GM18861 (cell line): Measurements from ENCODE around the gene FRY.

ENCODE experiments used
- ATAC-seq: cut with Tn5 transposase; IDR thresholded peaks from one replicate; pipeline ENCODE4 v1.9.1; 2021; ENCODE audit not compliant: unreplicated experiment

The FRY gene

DNA sequence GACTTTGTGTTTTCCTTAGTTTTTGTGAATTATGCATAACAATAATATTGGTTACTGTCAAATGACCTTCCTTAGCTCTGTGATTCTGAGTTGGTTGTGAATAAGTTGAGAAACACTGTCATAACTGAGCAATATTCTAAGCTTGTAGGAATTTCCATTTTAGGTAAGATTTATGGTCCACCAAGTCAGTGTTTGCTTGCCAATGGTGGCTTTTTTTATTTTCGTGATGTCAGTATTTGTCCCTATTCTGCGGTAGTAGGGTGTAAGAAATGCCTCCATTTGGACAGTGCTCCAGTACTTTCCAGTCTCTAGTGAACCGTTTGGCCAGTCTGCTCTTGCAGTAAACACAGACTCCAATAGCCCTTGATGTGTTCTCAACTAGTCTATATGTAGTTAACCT, 94.7 kb downstream of the FRY start:
- no peak for ATAC-seq

DNA sequence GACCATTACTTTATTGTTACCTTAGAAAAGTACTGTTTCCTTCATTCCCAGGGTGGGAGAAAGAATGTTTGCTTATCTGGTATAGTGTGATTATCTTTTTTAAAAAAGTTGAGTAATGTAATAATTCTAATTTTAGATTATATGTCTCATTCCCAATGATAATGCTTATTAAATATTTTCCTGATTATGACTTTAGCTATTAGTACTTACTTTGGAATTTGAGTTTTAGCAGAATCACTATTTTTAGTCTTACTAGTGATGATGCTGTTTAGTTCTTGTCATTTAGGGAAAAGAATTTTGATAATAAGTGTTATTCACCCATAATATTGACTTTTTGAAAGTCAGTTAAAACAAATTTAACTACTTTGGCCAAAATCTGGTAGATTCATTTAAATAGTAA, 95.2 kb downstream of the FRY start:
- no peak for ATAC-seq

DNA sequence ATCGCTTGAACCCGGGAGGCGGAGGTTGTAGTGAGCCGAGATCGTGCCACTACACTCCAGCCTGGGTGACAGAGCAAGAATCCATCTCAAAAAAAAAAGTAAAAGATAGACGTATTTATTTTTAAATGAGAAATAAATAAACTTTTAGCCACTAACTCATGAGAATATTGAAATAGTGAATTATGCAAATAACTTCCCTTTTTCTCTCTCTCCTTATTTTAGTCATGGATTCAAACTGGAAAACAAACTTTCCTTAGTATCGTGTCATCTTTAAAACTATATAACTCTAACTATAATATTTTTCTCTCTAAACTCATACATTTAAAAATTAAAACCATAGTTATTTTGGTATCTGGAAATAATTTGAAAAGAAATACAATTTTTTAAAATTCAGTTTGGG, 96.1 kb downstream of the FRY start:
- ATAC-seq = no peak

DNA sequence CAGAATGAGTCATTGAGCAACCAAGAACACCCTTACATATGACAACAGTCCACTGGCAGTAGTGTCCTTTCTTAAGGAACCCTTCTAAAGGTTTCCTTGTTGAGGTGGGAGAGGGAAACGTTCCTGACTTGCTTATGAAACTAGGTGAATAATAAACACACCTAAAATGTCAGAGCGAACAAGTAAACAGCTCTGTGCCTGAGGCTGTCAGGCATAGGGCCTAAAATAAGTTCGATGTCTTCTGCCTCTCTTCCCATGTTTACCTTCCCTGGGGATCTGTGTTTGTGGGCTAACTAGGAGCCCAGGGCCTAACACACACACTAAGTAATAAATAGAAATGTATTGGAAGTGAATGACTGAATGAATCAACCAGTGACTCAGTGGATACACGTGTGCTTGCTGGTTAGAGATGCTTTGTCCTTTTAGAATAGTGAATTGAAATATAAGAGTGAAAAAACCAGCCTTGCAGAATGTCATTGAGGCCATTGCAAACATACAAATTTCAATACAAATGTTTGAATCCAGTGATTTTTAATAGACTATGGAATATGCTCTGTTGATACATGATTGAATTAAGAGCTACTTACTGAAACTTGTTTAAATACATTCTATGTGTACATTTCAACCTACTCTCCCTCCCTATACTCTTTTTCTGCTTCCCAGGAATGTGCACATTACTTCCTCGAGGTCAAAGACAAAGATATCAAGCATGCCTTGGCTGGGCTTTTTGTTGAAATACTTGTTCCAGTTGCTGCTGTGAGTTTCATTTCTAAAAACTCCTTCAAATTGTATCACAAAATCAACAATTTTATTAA, 102.9 kb downstream of the FRY start:
- ATAC-seq = no peak

DNA sequence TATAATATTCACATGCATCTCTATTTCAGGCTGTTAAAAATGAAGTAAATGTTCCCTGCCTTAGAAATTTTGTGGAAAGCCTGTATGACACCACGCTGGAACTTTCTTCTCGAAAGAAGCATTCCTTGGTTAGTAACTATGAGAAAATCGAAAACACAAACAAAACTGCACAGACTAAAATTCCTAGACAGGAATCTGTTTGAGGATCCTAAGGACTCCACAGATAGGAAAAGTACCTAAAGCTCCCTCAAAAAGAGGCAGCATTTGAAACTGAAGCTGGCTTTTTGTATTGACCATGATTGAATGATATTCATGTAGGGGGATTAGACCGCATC, 103.4 kb downstream of the FRY start:
- no peak for ATAC-seq

DNA sequence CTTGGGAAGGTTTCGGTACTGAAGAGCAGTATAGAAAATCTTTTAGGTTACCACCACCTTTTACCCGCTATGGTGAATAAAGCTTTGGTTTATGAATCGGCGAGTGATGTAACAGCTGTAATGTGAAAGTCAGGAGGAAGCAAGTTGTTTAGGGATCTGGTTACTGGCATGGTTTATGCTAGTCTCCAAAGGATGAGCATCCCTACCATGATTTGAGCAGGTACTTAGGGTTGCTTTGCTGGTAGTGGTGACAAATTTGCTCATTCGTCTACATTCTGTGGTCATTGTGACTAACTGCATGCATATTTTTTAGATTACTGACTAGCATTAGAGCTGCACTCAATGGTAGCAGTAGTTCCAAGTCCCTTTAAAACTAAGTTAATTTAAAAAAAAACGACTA, 104.1 kb downstream of the FRY start:
- ATAC-seq = no peak

DNA sequence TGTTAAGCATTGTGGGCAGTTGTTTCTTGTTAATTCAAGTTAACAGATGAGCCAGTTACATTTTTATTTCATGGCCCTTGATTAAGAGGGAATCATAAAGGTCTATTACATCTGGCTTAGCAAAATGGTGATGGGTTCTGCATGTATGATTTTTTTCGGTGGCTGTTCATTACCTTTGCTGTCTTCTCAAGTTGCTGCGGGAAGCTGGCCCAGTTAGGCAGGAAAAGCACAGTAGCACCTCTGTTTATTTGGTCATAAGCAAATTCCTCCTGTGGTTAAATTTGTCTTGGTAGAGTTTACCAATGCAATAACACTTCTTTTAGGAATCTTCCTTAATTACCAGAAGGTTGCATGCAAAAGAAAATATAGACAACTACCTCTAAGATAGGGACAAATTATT, 104.5 kb downstream of the FRY start:
- no peak for ATAC-seq

DNA sequence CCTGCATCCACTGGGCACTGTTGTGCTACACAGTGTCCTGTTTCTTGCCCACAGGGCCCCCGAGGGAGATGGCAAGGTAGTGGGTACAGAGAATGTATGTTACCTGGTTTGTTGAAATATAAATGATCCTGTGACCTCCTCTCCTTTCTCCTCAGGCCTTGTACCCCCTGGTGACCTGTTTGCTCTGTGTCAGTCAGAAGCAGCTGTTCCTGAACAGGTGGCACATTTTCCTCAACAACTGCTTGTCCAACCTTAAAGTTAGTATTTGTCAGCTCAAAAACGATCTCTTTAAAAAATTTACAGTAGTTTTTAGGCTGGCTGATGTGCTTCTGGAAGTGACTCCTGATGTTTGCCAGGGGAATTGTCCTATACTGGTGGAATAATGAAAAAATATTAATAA, 105.1 kb downstream of the FRY start:
- ATAC-seq = no peak

DNA sequence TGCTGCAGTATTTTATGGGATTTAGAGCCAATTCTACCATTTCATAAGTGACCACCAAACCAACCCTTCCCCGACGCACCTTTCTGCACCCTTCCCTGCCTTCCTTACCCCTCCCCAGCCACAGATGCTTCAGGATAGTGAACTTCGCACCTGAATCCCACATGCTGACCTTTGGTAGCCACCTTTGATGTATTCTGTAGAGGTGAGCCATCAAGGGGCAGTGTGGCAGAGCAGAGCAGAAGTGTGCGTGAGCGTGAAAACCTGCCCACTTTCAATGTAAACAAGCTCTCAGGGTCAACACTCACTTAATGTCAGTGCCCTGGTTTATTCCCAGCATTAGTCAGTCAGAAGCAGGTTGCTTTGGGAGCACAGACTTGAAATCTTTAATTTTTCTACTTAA, 107.7 kb downstream of the FRY start:
- no peak for ATAC-seq

DNA sequence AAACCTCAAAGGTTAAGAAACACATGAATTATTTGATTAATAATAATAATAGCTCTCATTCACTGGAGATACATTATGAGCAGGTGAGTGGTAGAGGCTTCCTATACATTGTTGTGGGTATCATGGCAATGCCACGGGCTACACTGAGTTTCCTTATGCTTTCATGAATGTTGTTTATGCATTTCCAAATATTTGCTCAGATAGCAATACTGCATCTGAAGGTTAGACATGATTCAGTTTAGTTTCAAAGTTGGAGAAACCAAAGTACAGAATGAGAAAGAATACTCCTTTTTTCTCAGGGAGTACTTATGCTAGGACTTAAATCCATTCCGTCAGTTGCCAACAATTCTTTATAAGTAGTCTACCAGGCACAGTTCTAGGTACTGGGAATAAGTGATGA, 108.5 kb downstream of the FRY start:
- no peak for ATAC-seq

DNA sequence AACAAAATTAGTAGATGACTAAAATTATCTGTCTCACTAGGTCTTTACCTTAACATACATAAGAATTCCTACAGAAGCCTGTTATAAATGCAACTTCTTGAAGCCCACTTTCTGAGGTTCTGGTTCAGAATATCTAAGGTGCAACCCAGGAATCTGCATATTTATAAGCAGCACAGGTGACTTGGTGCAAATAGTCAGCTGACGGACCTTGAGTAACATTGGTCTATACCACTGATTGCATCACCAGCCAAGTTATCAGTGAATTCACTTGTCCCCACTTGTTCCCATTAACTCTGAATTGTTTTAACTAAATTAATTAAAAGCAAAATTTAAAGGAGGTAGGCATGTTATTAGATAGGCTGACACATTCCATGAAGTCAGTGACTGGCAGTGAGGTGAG, 109.9 kb downstream of the FRY start:
- no peak for ATAC-seq

DNA sequence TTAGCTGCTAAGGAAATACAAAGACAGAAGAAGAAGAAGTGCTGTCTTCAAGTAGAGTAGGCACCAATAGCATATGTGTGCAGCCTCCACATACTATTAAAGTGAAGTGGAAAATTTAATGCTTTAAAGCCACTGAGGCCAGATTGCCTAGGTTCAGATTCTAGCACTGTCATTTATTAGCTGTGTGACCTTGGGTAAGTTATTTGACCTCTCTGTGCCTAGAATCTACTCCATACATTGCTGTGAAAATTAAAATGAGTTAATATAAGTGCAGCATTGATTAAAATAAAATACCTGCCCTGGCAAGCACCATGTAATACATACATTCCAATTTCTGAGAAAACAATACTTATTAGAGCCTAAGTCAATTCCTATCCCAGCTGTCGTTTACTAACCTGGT, 110.5 kb downstream of the FRY start:
- no peak for ATAC-seq

DNA sequence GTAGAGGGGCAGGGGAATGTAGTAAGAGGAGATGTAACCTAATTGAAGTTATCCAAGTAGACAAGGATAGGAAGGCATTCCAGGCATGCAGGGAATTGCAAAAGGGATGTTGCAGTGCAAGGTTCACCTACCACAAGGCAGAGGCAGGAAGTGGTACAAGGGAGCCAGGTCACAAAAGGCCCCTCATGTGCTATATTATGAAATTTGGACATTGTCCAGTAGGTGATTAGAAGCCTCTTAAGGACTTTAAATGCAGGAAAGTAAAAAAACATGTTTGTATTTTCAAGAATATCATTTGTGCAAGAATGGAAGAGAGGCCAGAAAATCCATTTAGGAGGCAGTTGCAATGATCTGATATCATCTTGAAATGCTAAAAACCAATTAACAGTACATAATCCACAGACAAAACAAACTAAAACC, 111.4 kb downstream of the FRY start:
- no peak for ATAC-seq

DNA sequence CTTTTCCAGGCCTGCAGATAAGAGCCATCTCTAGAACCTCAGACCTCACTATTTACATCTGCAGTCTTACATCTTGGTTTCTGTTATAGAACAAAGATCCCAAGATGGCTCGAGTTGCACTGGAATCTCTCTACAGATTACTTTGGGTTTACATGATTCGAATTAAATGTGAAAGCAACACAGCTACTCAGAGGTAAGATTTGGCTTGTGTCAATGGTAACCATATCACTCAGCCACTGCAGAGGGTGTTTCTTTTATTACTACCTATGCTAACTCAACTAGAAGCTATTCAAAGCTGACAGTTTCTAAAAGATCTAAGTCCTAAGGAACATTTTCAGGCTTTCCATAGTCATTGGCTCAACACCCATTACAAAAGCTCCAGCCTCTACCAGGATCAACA, 115.6 kb downstream of the FRY start:
- no peak for ATAC-seq

DNA sequence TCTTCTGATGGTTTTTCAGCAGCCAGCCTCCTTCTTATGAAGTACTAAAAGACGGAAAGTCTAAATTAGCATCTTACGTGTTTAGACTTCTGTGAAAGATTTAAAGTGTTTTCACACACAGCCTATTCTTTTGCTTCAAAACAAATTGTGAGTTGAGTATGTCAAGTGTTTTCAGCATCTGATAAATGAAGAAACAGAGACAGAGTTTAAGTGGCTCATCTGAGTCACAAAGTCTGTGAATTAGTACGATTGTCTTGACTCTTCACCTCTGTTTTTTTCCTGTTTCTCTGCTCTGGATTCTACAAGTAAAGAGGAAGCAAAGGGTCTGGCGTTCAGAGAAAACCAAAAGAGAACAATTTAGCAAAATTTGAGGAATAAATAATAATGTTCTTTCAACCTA, 116.4 kb downstream of the FRY start:
- ATAC-seq = no peak

DNA sequence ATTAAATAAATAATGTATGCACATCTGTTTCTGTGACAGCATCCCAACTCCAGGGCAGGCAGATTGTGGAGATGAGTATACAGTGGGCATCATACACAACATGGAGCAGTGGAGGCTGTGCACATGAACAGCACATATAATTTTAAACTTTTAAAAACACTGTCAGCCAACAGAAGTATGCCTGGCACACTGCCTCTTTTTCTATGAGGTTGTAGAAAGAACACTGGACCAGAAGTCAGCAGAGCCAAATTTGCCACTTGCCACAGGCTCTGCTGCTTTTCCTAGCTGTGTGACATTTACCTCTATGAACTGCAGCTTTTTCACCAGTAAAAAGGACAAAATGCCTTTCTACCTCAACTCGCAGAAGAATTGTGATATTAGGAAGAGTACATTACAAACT, 118.7 kb downstream of the FRY start:
- no peak for ATAC-seq

DNA sequence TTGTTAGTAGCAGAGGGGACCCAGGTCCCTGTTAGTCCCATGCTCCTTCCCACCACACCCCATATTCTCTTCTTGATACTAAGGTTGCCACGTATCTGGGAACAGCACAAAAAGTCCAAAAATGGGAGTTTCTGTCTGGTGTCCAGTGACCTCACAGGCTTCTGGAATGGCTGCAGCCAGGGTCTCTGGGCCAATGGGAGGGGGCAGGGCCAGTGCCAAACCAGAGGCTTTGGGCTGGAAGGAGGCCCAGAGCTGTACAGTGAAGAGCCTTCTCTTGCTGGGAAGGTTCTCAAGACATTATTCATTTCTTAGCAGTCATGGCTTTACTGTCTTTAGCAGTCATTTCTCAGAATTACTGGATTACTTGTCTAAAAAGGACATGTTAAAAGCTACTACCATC, 119.2 kb downstream of the FRY start:
- ATAC-seq = no peak

DNA sequence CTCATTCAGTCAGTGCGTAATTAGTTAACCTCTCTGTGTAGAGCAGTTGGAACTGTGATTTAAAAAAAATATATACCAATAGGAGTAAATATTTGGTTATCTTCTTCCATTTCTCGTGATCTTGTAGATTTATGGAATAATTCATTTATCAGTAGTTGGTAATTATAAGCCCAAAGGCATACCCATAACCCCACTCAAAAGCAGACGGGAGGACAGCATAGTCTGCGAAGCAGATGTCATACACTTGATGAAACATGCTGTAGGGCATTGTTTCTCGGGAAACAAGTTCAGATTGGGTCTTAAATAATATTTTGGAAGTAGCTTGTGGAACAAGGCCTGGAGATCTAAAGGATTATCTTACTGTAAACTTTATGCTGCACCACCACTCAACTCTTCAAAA, 119.7 kb downstream of the FRY start:
- ATAC-seq = no peak

DNA sequence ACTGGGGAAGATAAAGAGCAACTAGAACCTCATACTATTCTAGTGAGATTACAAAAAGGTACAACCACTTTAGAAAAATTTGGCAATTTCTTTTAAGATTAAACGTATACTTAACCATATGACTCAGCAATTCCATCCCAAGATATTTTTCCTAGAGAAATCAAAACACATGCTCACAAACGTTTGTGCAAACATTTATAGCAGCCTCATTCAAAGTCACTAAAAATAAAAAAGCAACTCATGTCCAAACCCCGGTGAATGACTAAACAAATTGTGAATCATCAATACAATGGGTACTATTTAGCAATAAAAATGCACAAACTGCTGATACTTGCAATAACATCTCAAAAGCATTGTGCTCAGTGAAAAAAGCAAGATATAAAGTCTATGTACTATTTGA, 121.5 kb downstream of the FRY start:
- ATAC-seq = no peak

DNA sequence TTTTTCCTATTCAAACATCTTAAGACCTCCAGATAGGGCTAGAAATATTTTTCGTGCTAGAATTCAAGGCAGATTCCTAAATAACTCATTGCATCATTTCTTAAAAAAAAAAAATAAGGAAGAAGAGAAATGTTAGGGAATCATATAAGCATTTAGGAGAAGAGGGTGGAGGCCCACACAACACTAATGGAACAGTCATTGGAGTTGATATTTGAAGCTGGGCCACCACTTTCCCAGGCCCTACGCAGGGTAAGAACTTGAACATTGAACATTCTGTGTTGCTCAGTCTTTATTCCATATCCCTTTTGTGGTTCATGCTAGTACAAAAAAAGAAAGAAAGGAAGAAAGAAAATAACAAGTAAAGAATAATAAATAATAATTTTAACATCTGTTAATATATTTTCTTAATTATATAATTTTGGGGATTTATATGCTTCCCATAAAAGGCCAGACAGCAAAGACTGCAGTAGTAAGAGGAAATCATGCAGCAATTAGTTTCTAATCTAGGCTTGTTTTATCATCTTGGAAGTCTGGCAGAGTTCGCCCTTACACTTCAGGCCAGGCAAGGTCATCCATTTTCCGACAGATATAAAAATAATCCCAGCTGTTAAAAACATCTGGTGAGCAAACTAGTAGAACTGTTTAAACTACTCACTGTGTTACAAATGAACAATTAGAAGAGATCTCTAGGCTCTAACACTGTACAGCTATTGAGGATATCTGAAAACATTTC, 127.7 kb downstream of the FRY start:
- no peak for ATAC-seq

DNA sequence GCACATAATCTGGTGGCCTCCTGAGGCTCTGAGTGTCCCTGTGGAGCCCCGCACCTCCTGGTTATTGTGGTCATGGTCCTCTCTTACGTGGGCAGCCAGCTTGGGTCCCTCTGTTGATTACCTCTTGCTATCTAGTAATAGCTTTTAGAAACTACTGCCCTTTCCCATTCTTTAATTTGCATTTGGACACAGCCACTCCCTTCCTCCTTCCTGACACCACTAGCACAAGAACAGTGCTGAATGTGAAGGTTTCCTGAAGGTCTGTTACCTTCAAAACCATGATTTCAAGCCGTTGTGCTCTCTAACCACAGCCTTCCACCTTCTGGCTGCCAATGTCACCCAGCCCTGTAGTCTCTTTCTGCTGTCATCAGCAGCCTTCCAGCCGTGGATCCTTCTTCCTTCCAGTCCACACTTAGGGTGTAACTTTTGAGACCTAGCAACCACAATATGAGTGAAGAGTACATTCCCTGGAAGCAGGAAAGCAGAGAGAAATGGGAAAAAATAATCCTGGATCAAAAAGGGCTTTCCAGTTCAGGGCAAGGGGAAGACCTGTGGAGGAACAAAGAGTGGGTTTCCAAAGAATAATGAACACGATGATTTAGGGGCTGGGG, 130.9 kb downstream of the FRY start:
- ATAC-seq = no peak

DNA sequence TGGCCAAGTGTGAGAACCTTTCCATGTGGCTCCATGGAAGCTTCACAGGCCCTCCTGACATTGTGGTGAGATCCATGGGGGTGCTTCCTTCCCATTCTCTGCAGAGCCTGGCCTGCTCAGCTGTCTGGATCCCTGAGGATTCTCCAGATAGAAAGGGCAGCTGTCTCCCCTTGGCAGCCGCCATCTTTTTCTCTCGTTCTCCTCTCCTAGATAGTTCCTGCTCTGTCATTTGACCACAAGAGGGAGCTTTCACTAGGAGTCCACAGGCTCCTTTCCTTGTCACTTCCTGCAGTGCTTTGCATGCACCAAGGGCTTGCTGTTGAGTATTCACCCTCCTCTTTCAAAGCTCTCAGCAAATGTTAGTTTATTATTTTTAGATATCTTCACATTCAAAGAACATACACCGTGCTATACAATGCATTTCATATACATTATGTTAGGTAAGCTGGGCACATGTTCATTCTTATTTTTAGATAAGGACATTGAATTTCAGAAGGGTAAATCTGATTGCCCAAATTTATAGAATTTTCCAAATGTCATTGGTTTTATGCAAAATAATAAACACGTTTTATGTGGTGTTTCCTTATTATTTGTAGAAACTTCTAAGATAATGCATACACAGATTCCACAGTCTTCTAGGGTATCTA, 133.2 kb downstream of the FRY start:
- peak; percentile 82 for ATAC-seq
